GM12892 (cell line): ENCODE measurements around the gene VPS8.

Source experiments
- POLR2A ChIP-seq: IDR thresholded peaks from 2 replicates; pipeline ENCODE4 v1.6.1; 2011; ENCODE audit warnings: low read depth, low read length, control low read depth
- POLR2AphosphoS5 ChIP-seq: IDR thresholded peaks from 2 replicates; pipeline ENCODE4 v1.6.1; 2011; ENCODE audit warnings: low read depth, low read length, control low read depth
- TAF1 ChIP-seq: IDR thresholded peaks from 2 replicates; pipeline ENCODE4 v1.6.1; 2011; ENCODE audit warnings: low read depth, mild to moderate bottlenecking, control low read depth, low read length, borderline replicate concordance

GRCh38 chr3:184822654-184823053 is 10.7 kb downstream of the VPS8 start:
- TF ChIP-seq POLR2A = no peak
- TF ChIP-seq POLR2AphosphoS5 = no peak
- TF ChIP-seq TAF1 = no peak
